Activated CD8-positive, alpha-beta memory T cell treated with anti-CD3 and anti-CD28 coated beads, Interleukin-2, amount 50 U/mL, for 1 hour (primary cell): ENCODE results near the gene PPIH.
A peak's percentile ranks its signal among the peaks of the same experiment; 100 is the strongest.
"Not testable (repeated sequence)": the region's sequence is repeated elsewhere in the genome, so short reads cannot be mapped to it uniquely, and the experiment has no call there.

Source experiments
- DNase-seq: peaks from one replicate; pipeline ENCODE4 v3.0.0-alpha.2; 2020; ENCODE audit errors: extremely low read depth

PPIH gene

GRCh38 chr1:42657981-42658876 lies at the start of gene PPIH:
PPIH (plus strand) TSS chr1:42658423; CDS start chr1:42658447, 24 bp downstream.
- DNase-seq, result peak; percentile 80

- no peak for DNase-seq
These were observed 44.5 kb upstream of the PPIH start for GRCh38 chr1:42613803-42614131.

- no peak for DNase-seq
These were observed 39.4 kb upstream of the PPIH start for GRCh38 chr1:42618866-42619265.

GRCh38 chr1:42620307-42620706 lies 37.9 kb upstream of the PPIH start:
- no peak for DNase-seq

- not testable (repeated sequence) for DNase-seq
These were observed 37.0 kb upstream of the PPIH start for GRCh38 chr1:42621180-42621579.

- not testable (repeated sequence) for DNase-seq
These were observed 31.0 kb upstream of the PPIH start for GRCh38 chr1:42627205-42627604.

GRCh38 chr1:42639116-42639515 lies 19.1 kb upstream of the PPIH start:
- no peak for DNase-seq

GRCh38 chr1:42646056-42646455 lies 12.2 kb upstream of the PPIH start:
- DNase-seq, result no peak

GRCh38 chr1:42657201-42657600 lies 1.0 kb upstream of the PPIH start:
- no peak for DNase-seq

GRCh38 chr1:42658877-42659337 lies 684 bp downstream of the PPIH start:
- DNase-seq, result no peak

GRCh38 chr1:42660907-42661500 lies 2.8 kb downstream of the PPIH start:
- DNase-seq, result no peak

GRCh38 chr1:42669936-42670335 lies 11.7 kb downstream of the PPIH start:
- DNase-seq, result no peak

GRCh38 chr1:42670425-42670824 lies 12.2 kb downstream of the PPIH start:
- DNase-seq, result no peak

GRCh38 chr1:42674214-42674613 lies 16.0 kb downstream of the PPIH start:
- no peak for DNase-seq

- no peak for DNase-seq
These were observed 16.5 kb downstream of the PPIH start for GRCh38 chr1:42674682-42675081.

GRCh38 chr1:42675467-42675866 lies 17.2 kb downstream of the PPIH start:
- no peak for DNase-seq

- no peak for DNase-seq
These were observed 18.4 kb downstream of the PPIH start for GRCh38 chr1:42676534-42677087.

- DNase-seq, result no peak
These were observed 21.3 kb downstream of the PPIH start for GRCh38 chr1:42679364-42679983.

- DNase-seq, result no peak
These were observed 21.8 kb downstream of the PPIH start for GRCh38 chr1:42680055-42680454.

- DNase-seq, result no peak
These were observed 22.9 kb downstream of the PPIH start for GRCh38 chr1:42680921-42681683.

- DNase-seq, result peak; percentile 91
These were observed 23.7 kb downstream of the PPIH start, which contains the start of gene YBX1 for GRCh38 chr1:42681741-42682483. YBX1 (plus strand) TSS chr1:42682418; CDS start chr1:42682566, 148 bp downstream.
